ENCODE measurements around the gene GJC3.
"Not testable (repeated sequence)": the region's sequence is repeated elsewhere in the genome, so short reads cannot be mapped to it uniquely, and the experiment has no call there.

Gene GJC3

DNA sequence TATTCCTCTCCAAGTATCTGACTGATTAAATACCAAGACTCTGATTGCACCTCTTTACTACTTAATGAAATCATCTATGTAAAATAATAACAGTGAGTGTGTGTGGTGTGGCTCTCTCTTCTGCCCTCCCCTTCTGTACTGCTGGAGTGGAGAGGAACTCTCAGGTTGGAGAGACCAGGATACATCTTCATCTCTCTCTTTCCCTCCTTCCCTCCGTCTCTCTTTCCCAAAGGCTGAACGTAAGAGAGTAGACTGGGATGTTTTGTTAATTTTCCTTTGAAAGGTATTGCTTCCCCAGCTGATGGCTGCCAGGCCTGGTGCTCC, 272 bp upstream of the GJC3 start:
- no peak for DNase-seq (ENCODE audit: low spot score)

DNA sequence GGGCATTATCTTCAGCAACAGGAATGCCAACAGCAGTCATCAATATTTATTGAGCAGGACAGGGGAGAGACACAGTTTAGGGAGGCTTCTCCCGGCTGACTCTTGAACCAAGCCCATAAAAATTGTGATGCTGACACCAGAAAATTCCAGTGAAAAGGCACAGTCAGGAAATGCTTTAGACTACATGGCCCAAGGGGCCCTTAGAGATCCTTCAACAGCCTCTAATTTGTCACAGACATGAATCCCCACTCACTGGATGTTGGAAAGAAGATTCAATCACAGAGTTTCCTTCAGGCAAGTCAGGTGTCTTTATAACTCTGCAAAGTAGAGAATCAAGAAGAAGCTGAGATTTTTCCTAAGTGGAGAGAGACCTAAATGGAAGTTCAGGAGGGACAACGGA, 1.2 kb downstream of the GJC3 start:
- no peak for DNase-seq (ENCODE audit: low spot score)

DNA sequence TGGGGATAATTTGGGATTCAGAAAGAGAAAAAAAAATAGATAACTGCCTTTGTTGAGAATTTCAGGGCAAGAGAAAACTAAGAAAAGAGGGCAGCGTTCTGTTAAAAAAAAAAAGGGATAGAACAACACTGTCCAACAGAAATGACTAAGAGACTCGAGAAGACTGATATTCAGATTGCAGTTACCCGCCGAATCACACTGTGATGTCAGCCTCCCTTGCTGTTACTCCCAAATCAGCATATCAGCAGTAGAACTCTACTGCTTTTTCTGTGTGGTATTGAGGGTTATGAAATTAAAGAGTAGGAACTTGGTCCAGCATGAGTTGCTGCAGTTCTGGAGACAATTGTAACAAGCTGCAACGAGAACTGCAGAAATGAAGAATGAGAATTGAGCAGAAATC, 1.9 kb downstream of the GJC3 start:
- no peak for DNase-seq (ENCODE audit: low spot score)

DNA sequence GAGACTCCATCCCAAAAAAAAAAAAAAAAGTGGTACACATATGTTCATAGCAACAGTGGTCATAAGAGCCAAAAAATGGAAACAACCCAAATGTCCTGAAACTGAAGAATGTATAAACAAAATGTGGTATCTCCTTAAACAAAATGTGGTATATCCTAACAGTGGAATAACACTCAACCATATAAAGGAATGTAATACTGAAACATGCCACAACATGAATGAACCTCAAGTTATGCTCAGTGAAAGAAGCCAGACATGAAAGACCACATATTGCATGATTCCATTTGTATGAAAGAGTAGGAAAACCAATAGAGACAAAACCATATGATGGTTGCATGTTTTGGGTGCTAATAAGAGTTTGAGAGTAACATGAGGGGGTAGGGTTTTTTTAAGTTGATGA, 3.1 kb downstream of the GJC3 start:
- DNase-seq (ENCODE audit: low spot score) = no peak

DNA sequence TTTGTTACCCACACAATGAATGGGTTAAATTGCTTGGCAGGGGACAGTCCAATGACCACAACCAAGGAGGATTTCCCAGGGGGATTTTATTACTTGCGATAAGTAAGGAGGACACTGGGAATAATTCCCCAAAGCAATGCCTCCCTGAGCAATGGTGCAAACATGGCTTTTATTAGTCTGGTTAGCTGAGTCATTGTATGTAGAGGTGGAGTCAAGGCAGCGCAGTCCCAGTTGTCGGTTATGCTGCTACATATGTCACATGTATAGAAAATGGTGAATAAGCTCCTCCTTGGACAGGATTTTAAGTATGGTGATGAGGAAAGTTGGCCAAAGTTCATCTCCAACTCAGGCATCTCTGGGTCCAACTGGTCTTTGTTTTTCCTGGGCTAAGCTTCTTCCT, 6.2 kb downstream of the GJC3 start:
- DNase-seq (ENCODE audit: low spot score) = no peak

DNA sequence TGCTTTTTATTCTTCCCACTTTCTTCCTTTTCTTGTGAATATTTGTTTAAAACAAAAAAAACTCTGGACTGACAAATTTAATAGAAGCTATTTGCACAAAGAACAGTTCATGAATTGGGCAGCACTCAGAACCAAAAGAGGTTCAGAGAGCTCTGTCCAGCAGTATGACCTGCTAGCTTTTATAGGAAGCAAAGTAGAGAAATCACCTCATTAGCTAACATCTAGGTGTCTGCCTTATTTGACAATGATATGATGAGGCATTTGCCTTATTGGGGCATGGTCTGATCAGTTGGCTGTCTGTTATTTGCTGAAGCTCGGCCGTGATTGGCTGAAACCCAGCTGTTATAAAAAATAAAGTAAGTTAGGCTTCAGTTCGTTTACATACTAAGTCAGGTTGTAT, 9.3 kb downstream of the GJC3 start:
- no peak for DNase-seq (ENCODE audit: low spot score)

DNA sequence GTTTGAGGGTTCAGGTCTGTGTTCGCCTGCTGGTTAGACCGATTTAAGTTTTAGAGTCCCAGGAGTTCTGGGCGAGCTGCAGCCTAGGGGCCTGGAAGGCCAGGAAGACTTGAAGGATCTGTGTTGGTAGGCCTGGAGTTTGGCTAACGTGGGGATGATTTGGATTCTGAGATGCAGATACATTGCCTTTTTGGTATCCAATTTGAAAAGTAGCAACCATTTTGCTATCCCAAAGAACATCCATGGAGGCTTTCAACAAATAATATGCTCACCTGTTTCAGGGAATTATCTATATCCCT, 9.7 kb downstream of the GJC3 start:
- DNase-seq (ENCODE audit: low spot score) = no peak

DNA sequence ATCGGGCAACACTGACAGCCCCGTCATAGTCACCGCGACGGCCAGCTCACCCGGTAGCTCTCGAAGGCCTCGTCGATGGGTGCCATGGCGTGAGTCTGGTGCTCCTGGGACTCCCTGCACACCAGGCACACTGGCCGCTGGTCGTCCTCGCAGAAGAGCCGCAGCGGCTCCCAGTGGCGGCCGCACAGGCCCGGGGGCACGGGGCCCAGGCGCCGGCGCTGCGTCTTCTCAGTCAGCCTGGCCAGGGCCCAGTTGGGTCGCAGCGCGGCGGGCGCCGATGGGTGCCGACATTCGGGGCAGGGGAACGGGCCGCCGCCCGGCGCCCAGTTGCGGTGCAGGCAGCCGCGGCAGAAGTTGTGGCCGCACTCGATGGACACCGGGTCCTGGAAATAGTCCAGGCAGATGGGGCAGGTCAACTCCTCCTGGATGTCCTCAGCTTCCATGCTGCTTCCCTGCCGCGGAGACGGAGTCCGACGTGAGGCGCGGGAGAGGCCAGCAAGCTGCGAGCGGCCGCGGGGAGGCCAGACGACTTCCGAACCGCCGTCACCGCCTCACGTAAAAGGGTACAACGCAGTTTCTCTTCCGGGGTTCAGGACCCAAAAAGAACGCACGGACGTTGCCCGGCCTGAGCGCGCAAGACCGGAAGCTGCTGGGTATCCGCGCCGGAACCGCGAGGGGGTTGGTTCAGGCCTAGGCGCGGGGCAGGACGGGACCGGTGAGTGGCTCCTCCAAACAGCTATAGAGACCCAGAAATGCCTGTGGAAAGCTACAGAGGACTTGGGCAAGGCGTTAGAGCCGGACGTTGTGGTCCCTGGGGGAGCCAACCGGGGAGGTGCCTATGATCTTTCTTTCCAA, 10.2 kb downstream of the GJC3 start, which contains the start of gene TRIM4:
TSS of gene TRIM4 (minus strand) at position 572 of the 855 bp plus-strand sequence. CDS start at position 443, 129 bp downstream.
- peak; percentile 97 for DNase-seq (ENCODE audit: low spot score)

DNA sequence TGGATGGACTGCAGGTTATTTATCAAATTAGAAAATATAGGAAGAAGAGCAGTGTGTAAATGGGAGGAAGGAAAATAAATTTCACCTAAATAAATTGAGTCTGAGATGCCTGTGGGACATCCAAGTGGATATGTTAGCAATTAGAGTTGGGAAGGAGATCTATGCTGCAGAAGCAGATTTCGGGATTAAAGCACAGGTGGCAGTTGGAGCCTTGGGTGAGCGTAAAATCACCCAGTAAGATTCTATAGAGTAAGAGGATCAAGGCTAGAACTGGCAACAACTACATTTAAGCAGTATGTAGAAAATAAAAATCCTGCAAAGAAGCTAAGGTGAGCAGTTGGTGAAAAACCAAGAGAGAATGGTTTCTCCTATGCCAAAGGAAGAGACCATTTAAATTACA, 18.4 kb downstream of the GJC3 start:
- DNase-seq (ENCODE audit: low spot score) = no peak

DNA sequence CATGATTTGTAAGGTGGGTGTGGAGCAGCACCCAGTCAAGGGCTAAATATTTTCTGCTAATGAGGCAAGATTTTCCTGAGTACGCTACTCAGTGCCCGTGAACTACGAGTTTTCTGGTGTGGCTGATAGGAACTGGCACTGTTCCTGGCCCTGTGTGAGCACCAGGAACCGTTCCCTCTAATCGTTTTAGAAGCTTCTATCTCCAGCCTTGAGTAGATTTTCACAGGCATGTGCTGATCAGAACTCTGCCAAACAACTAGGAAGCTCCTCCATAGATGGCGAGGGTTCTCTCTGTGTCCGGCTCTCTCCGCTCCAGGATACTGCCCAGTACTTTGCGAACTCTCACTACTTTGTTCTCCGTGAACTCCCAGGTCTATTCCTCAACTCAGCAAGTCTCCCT, 27.8 kb downstream of the GJC3 start:
- DNase-seq (ENCODE audit: low spot score) = no peak

DNA sequence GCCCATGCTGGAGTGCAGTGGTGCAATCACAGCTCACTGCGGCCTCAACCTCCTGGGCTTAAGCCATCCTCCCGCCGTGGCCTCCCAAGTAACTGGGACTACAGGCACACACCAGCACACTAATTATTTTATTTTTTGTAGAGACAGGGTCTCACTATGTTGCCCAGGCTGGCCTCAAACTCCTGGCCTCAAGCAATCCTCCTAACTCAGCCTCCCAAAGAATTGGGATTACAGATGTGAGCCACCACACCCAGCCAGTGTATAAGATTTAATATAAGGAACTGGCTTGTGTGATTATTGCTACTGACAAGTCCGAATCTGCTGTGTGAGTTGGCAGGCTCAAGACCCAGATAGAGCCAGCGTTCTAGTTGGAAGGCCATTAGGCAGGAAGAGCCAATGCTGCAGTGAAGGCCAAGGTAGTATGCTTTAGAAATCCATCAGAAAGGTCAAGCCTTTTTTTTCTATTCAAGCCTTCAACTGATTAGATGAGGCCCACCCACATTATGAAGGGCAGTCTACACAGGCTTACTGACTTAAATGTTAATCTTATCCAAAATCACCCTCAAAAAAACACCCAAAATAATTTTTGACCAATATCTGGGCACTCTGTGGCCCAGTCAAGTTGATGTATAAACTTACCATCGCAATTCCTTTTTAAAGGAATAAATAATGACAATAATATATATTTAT, 29.4 kb downstream of the GJC3 start:
- DNase-seq (ENCODE audit: low spot score) = no peak

DNA sequence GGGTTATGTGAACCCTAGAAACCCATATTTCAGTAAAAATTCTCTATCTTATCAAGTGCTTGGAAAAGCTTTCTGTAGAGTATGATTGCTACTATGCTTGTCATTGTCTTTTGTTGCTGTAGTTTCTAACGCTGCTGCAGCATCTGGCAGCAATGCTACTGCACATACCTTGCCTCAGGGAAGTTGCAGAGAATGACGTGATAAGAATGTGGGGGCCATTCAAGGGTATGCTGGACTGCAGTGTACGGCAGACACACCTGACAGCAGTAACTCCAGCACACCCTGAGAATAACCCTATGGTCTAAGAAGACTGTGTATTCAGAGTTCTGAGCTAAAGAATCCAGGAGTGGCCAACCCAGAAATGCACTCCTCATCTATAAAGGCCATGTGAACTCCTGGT, 30.6 kb downstream of the GJC3 start:
- DNase-seq (ENCODE audit: low spot score) = no peak

DNA sequence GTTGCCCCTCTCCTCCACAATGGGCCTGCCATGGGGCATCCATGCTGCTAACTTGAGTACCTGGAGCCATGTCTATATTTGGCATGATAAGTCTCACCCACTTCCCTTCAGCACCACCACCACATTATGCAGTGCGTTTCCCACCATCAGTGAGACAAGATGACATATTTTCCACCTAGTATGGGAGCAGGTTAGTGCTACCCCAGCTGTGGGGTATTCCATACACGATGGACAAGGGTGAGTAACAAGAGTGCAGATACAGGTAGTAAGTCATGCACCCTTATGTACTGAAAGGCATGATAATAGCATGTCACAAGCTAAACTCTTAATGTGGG, 31.4 kb downstream of the GJC3 start:
- DNase-seq (ENCODE audit: low spot score) = no peak

DNA sequence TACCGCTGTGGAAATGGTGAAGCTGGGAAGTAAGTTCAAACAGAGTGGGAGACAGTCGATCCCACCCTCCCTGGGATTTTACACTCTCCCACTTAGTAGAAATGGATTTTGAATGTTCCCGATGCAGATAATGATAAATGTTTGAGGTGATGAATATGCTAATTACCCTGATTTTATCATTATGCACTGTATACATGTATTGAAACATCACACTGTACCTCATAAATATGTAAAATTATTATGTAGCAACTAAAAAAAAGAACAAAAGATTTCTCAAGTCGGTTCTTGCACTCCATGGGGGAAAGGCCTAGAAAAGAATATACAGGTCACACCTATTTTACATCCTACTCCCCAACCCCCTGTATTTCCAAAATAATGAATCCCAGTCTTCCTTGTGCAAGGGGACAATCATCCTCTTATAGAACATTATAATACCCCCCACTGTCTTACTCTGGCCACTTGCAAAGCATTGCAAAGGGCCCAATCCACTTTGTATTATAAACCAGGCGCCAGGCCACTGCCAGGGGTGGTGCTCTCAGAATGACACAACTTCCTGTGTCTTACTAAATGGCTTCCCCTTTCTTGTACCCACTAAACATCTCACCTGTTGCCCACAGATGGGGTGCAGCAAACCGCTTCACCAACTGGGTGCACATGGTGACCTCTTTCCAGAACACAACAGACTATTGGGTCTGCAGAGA, 31.9 kb downstream of the GJC3 start:
- DNase-seq (ENCODE audit: low spot score) = no peak

DNA sequence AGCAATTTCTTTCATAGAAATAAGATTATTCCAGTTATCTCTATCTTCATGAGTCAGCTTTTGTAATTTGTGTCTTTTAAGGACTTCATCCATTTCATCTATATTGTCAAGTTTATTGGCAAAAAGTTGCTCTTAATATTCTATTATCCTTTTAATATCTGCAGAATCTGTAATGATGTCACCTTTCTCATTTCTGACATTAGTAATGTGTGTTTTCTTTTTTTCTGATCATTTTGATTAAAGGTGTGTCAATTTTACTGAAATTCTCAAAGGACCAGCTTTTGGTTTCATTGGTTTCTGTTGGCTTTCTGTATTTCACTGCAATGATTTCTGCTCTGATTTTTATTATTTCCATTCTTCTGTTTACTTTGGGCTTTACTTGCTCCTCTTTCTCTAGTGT, 34.7 kb downstream of the GJC3 start:
- DNase-seq (ENCODE audit: low spot score) = no peak

DNA sequence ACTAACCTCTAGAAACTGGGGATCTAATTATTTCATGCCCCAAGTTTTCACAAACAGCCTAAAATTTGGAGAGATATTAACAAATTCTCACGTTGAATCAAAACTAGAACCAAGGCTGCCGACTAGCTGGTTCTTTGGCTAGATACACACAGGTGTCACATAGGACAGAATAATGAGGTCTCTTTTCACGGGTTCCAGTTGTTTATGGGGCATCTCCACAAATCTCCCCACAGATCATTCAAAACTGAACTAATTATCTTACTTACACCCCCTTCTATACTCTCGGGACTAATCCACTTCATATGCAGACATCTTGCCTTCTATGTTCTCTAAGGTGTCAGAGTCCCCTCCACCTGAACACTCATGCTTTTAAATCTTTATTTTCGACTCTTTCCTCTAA, 36.1 kb downstream of the GJC3 start:
- no peak for DNase-seq (ENCODE audit: low spot score)

DNA sequence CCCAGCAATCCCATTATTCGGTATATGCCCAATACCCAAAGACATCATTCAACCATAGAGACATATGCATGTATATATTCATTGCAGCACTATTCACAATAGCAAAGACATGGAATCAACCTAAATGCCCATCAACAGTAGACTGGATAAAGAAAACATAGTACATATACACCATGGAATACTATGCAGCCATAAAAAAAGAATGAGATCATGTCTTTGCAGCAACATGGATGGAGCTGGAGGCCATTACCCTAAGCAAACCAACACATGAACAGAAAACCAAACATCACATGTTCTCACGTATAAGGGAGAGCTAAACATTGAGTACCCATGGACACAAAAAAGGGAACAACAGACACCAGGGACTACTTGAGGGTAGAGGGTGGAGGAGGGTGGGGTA, 39.1 kb downstream of the GJC3 start:
- DNase-seq (ENCODE audit: low spot score) = not testable (repeated sequence)

DNA sequence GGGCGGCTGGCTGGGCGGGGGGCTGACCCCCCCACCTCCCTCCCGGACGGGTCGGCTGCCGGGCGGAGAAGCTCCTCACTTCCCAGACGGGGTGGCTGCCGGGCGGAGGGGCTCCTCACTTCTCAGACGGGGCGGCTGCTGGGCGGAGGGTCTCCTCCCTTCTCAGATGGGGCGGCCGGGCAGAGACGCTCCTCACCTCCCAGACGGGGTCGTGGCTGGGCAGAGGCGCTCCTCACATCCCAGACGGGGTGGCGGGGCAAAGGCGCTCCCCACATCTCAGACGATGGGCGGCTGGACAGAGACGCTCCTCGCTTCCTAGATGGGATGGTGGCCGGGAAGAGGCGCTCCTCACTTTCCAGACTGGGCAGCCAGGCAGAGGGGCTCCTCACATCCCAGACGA, 41.1 kb downstream of the GJC3 start:
- DNase-seq (ENCODE audit: low spot score) = not testable (repeated sequence)

DNA sequence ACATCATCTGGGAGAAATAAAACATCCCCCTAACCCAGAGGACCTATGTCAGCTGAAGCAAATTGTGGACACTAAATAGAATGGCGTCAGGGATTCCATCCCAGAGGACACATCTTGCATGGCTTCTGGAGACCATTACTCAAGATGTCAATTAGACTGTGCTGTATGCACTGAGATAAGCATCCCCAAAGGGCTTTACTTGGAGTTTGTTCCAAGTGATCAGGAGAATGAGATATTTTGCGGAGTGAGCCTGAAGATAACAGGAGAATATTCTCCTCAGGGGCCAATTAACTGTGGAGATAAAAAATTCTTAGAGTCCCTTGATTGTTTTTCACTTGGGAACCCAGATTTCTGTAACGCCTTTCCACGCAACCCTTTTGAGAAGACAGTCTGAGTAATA, 48.0 kb downstream of the GJC3 start:
- DNase-seq (ENCODE audit: low spot score) = no peak

DNA sequence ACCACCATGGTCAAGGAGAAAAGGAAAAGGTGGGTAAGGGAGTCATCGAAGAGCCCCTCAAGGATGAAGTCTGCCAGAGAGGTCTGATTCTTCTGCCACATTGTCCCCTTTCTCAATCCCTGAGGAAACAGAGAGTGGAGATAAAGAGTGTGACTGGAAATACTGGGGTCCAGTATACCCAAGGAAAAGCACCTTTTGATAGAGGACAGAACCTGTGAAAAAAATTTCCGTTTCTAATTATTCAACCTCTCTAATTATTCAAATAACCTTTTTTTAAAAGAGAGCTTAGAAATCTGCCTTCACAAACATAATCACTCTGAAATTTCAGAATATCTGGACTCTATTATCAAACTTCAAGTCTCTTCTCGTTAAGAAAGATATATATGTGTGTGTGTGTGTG, 52.5 kb downstream of the GJC3 start, which contains the start of gene OR2AE1:
TSS of gene OR2AE1 (minus strand) at position 101 of the 400 bp plus-strand sequence. CDS start at position 101, 0 bp downstream.
- DNase-seq (ENCODE audit: low spot score) = no peak

DNA sequence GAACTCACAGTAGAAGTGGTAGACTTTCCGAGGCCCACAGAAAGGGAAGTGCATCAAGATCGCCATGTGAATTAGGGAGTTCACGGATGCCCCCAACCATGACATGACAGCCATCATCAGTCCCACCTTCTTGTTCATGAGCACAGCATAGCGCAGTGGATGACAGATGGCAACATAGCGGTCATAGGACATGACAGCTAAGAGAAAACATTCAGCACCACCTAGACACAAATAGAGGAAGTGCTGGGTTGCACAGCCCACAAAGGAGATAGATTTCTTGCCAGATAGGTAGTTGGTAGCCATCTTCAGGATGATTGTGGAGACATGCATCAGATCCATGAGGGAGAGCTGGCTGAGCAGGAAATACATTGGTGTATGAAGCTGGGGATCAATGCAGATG, 52.9 kb downstream of the GJC3 start:
- DNase-seq (ENCODE audit: low spot score) = peak; percentile 23

Measured in SW480 (cell line).